Activated CD4-positive, CD25-positive, alpha-beta regulatory T cell treated with anti-CD3 and anti-CD28 coated beads, Interleukin-2, amount 50 U/mL, for 16 hours (primary cell): Measurements from ENCODE around the gene STRA6.
"Not testable (repeated sequence)": the region's sequence is repeated elsewhere in the genome, so short reads cannot be mapped to it uniquely, and the experiment has no call there.

Experiments
- DNase-seq: peaks from one replicate; pipeline ENCODE4 v3.0.0-alpha.2; 2020; ENCODE audit warnings: low read depth, low spot score

STRA6 gene

DNA sequence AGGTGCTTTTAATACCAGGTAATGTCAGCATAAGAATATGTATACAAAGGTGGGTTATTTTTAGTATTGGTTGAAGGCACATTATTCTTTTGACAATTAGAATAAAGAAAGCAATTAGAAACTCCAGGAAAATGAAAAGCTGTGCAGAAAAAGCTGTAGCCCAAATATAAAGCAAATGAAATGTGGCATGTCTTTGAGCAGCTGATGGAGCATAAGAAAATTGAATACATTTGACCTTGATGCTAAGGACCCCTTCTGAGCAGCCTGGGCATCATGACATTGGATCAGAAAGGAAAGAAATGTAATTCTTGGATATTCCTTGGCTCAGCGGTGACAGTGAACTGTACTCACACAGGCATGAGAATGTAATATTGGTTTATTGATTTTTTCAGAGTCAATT lies 37.1 kb downstream of the STRA6 start:
- no peak for DNase-seq

GRCh38 chr15:74162195-74162536 lies 40.4 kb downstream of the STRA6 start:
- not testable (repeated sequence) for DNase-seq

DNA sequence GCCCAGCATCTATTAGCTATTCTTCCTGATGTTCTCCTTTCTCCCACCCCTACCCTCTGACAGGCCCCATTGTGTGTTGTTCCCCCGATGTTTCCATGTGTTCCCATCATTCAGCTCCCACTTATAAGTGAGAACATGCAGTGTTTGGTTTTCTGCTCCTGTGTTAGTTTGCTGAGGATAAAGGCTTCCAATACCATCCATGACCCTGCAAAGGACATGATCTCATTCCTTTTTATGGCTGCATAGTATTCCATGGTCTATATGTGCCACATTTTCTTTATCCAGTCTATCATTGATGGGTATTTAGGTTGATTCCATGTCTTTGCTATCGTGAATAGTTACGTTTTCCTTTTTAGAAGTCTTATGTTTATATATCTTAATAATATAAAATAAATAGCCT lies 42.2 kb downstream of the STRA6 start:
- DNase-seq, result not testable (repeated sequence)

DNA sequence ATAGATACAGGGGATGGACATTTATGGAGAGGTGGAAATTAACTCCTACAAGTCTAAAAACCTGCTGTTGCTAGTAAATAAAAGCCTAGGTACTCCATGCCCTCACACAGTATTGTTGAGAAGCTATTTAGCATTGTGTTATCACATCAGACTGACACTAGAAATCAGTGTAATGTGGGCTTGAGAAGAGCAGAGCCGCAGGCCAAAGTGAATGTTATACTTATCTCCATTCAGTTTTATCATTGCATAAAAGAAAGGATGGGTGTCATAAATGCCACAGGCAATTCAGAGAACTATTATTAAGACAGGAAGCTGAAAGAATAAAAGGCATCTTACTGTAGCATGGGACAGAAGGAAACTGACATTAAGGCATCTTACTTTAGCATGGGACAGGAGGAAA lies 42.8 kb downstream of the STRA6 start:
- no peak for DNase-seq

DNA sequence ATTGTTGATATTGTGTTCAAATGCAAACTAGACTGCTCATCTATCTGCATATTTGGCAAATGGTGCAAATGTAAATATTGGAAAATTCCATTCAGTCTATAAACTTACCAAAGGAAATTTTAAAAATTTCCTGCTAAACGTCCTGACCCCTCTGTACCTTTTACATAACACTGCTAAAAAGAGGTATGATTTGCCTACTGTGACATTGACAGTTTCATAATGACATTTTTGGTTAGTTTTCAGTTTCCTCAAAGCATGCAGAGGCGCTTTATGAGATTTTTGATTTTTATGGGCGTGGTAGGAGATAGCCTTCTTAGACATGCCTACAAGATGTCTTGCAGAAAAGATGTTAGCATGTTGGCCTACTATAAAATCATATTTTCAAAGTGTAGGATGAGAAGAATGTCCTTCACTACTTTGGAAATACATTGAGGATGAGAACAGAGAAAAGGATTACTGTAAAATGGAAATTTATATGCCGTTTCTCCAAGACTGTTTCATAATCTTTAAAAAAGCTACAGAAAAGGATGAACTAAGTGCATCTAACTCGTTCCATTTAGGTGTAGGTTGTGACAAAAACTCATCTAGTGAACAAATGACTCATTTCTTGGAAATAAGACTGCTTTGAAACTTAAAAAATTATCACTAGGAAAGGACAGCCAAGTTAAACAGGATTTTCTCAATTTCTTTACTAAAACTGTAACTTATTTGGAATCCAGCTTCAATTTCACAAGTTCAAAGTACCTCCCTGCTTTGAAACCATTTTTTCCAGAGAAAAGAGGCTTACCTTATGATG lies 43.5 kb downstream of the STRA6 start:
- no peak for DNase-seq

- no peak for DNase-seq
These were observed 44.4 kb downstream of the STRA6 start for GRCh38 chr15:74157868-74158827.

- no peak for DNase-seq
These were observed 45.7 kb downstream of the STRA6 start for GRCh38 chr15:74156678-74157411.

GRCh38 chr15:74155766-74156417 lies 46.7 kb downstream of the STRA6 start:
- DNase-seq, result no peak

DNA sequence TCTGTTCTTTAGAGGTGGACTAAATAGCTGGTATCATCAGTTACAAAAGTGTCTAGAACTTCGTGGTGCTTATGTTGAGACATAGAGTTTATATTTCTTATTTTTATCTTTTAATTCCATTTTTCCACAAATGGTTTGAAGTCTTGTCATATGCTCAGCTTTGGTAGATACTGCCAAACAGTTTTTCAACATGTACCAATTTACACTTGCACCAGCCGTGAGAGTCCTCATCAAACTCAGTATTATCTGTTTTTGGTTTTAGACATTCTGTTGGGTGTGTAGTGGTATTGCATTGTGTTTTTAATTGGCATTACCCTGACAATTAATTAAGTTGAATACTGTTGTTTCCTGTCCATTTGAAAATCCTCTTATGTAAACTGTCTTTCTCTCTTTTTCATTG lies 55.5 kb downstream of the STRA6 start:
- no peak for DNase-seq

DNA sequence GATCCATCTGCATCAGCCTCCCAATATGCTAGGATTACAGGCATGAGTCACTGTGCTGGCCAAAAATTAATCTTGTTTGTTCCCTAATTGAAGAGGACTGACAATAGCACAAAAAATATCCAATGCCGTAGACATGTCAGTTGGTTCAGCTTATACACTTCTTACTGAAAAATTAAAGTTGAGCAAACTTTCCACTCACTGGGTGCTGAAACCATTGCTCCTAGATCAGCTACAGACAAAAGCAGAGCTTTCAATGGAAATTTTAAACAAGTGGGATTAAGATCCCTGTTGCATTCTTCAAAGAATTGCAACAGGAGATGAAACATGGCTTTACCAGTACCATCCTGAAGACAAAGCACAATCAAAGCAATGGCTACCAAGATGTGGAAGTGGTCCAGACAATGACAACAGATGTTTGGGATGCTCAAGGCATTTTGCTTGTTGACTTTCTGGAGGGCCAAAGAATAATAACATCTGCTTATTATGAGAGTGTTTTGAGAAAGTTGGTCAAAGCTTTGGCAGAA lies 56.2 kb downstream of the STRA6 start:
- no peak for DNase-seq

DNA sequence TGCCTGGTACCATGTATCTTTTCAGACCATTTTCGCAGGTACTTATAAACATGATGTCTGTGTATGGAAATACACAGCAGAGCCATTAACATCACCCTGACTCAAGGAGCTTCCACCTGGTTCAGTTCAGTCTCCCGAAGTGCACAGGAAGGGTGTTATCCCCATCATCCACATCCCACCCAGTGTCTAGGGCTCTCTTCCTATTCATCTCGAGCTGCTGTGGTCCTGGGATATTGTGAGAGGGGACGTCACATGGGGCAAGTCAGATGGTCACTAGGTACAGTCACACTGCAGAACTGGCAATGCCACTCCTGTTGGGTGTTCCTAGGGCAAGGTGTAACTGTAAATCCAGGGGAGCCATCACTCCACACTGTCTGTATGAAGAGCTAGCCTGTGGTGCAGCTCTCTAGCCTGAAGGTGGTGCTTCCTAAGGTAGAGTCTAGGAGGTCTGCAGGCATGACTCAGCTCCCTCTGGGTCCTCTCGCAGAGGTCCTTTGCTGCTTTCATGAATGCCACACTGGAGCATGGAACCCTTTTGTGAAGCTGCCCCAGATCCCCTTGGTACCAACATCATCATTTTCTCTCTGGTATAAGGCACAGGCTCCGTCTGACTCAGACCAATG lies 58.3 kb downstream of the STRA6 start:
- DNase-seq, result no peak

DNA sequence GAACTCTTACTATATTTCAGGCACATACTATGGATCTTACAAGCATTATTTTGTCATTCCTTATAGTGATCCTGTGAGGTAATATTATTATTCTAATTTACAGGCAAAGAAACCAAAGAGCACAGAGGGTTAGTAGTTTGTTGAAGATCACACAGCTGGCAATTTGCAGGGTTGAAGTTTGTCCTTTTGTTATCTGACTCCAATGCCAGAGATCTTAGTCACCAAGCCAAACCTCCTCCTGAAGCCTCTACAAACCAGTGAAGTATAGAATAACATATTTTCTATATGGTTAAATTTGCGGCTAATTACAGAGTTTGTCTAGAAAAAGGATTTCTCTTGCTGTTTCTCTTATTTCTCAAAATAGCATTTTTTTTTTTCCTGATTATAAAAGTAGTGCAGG lies 61.0 kb downstream of the STRA6 start:
- no peak for DNase-seq

DNA sequence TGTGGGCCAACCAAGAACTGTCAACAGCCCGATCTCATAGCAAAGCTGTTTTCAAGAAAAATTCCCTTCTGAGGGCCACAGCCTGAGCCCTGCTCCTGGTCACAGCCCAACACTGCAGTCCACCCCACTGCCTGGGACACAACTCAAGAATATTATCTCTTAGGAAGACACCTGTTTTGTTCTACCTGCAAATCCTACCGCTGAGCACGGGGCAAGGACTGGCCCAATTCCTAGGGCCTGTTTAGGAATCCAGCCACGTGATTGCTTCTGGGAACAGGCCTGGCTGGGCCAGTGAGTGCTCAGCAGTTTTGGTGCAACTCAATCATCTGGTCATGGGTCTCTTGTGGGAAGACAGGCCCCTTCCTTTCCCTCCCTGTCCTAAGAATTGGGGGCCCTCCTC lies 63.9 kb downstream of the STRA6 start:
- DNase-seq, result no peak

- DNase-seq, result no peak
These were observed 65.1 kb downstream of the STRA6 start for GRCh38 chr15:74137537-74137894.

DNA sequence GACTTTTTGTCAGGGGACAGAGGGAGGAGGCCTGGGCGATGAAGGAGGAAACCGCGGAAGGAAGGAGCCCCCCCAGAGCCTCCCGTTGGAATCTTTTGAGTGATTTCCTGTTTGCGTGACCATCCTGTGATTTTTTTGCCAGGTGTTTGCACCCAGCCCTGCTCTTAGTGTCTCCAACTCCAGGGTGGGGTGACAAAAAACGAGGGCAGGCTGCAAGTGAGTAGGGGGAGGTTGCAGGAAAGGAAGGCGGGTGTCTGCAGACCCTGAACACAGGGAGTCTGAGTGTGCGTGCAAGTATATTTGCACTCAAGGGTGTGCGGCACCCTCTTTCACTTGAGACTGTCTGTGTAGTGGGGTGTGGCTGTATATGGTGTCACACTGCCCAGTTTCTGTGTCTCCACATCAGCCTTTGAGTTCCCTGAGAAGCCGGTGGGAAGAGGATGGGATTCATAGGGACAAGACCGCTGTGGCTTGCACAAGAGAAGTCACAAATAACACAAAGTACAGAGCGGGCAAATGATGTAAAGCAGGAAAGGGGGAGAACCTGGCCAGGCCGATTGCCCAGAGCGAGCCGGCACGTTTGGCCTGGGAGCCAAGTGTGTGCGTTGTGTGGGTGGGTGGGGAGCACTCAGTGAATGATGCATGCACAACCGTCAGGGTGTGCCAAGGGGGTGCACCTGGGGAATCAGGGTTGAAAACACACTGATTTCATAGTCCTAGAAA lies 65.6 kb downstream of the STRA6 start:
- DNase-seq, result no peak

GRCh38 chr15:74136540-74136813 lies 66.1 kb downstream of the STRA6 start:
- DNase-seq, result no peak

- DNase-seq, result no peak
These were observed 67.5 kb downstream of the STRA6 start for GRCh38 chr15:74135041-74135565.

GRCh38 chr15:74134387-74135027 lies 68.1 kb downstream of the STRA6 start:
- no peak for DNase-seq

GRCh38 chr15:74133694-74134386 lies 68.7 kb downstream of the STRA6 start:
- no peak for DNase-seq
